Uterus (tissue), 4 donors: Measurements from ENCODE around the gene CBR1. TPM values are rescaled to one million over a fixed set of nuclear protein-coding genes. Genes with fewer than 3 reads are reported as not detected.

Experiments
- DNase-seq, 2 donors: peaks; one replicate each; pipeline ENCODE4 v3.0.0-alpha.2; 2019 to 2020
- H3K27ac ChIP-seq, 2 donors: fragments of 200-600 bp; sonication (generic); 1 replicate in 1 of 2; 2 replicates in 1 of 2; pipeline ENCODE4 v1.5.1; 2016 to 2018
- H3K27me3 ChIP-seq, 2 donors: fragments of 200-600 bp; sonication (generic); one replicate each; pipeline ENCODE4 v1.5.1; 2018 to 2019; ENCODE audit warnings: control low read depth in 1 of 2
- H3K36me3 ChIP-seq, 2 donors: fragments of 200-600 bp; sonication (generic); one replicate each; pipeline ENCODE4 v1.5.1; 2019; ENCODE audit warnings: control low read depth in 1 of 2
- H3K4me1 ChIP-seq, 2 donors: fragments of 200-600 bp; sonication (generic); one replicate each; pipeline ENCODE4 v1.5.1; 2018 to 2019; ENCODE audit warnings: control low read depth in 1 of 2
- H3K4me3 ChIP-seq, 2 donors: fragments of 200-600 bp; sonication (generic); 1 replicate in 1 of 2; 2 replicates in 1 of 2; pipeline ENCODE4 v1.5.1; 2018 to 2019; ENCODE audit warnings: mild to moderate bottlenecking in 1 of 2
- H3K9me3 ChIP-seq, 2 donors: fragments of 200-600 bp; sonication (generic); one replicate each; pipeline ENCODE4 v1.5.1; 2019; ENCODE audit warnings: control low read depth in 1 of 2
- POLR2A ChIP-seq, 2 donors: fragments of 450-650 bp; IDR thresholded peaks; one replicate each; pipeline ENCODE4 v1.6.1; 2016; ENCODE audit warnings: antibody characterized with exemption in 2 of 2, mild to moderate bottlenecking in 1 of 2, moderate library complexity in 1 of 2
- intact Hi-C: fragments of 100-400 bp; cut with DNase I; formaldehyde crosslinking; loops from one replicate; pipeline ENCODE4 v1.15.1; 2023; ENCODE audit warnings: low total_unique reads
- total RNA-seq, 4 donors: library from RNA; depleted of rRNA in 3 of 4; stranded (reverse); fragments of >200 nt in 3 of 4; gene quantifications; one replicate each; pipeline versions ENCODE4 v1.1.0 to v1.2.4, GENCODE V29; 2014 to 2023
- TF ChIP-seq, protein P1 (sequence below), 4 experiments: fragments of 200-600 bp in 2 of 4; fragments of 450-650 bp in 2 of 4; sonication (generic) in 2 of 4; IDR thresholded peaks; one replicate each; pipeline ENCODE4 v1.5.1; 2016 to 2019; ENCODE audit warnings: antibody characterized with exemption in 4 of 4, mild to moderate bottlenecking in 2 of 4, moderate library complexity in 1 of 4
- donor health status: DM: yes; HTN: yes; CAD: no.

The CBR1 gene
- total RNA-seq, 4 donors from 2014 or later = 35.7 to 152 (median 57.9) TPM

GRCh38 chr21:36039861-36040260 is 30.0 kb upstream of the CBR1 start:
- Histone ChIP-seq H3K9me3 (no peaks in the 10 kb centered on the region), H3K4me3 (no peak overlapping the region), H3K27ac (no peak overlapping the region), H3K36me3 (no peaks in the 10 kb centered on the region), H3K27me3 (no peaks in the 10 kb centered on the region), H3K4me1 (no peaks in the 10 kb centered on the region)
- intact Hi-C loops = no loop called here
- TF ChIP-seq, protein P1, sequence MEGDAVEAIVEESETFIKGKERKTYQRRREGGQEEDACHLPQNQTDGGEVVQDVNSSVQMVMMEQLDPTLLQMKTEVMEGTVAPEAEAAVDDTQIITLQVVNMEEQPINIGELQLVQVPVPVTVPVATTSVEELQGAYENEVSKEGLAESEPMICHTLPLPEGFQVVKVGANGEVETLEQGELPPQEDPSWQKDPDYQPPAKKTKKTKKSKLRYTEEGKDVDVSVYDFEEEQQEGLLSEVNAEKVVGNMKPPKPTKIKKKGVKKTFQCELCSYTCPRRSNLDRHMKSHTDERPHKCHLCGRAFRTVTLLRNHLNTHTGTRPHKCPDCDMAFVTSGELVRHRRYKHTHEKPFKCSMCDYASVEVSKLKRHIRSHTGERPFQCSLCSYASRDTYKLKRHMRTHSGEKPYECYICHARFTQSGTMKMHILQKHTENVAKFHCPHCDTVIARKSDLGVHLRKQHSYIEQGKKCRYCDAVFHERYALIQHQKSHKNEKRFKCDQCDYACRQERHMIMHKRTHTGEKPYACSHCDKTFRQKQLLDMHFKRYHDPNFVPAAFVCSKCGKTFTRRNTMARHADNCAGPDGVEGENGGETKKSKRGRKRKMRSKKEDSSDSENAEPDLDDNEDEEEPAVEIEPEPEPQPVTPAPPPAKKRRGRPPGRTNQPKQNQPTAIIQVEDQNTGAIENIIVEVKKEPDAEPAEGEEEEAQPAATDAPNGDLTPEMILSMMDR (IDR thresholded peaks at IDR 0.05) = no peak
- no peak for TF ChIP-seq POLR2A (IDR thresholded peaks at IDR 0.05)
- no peak for DNase-seq

DNA sequence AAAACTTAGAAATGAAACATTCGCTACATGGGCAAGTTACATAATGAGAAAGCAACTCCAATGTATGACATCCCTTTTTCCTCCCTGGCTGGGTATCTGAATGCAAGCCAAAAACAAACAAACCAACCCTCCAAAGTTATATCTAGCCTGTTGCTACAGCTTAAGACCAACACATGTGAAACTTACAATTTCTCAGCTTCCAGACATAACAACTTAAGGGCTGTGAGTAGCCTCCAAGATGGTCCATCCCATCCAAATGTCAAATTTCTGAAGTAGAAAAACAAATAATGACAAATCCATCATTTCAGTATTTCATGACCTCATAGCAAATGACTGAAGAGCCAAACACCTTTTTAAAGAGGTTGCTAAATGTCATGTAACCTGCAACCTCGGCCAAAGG is 29.4 kb upstream of the CBR1 start:
- Histone ChIP-seq H3K4me1 (no peaks in the 10 kb centered on the region), H3K4me3 (no peak overlapping the region), H3K27ac (no peak overlapping the region), H3K27me3 (no peaks in the 10 kb centered on the region), H3K9me3 (no peaks in the 10 kb centered on the region), H3K36me3 (no peaks in the 10 kb centered on the region)
- intact Hi-C loops = no loop called here
- DNase-seq = no peak
- TF ChIP-seq, protein P1 (IDR thresholded peaks at IDR 0.05) = no peak
- TF ChIP-seq POLR2A (IDR thresholded peaks at IDR 0.05) = no peak

GRCh38 chr21:36041910-36042309 is 27.9 kb upstream of the CBR1 start:
- Histone ChIP-seq H3K27ac (no peak overlapping the region), H3K4me1 (no peaks in the 10 kb centered on the region), H3K27me3 (no peaks in the 10 kb centered on the region), H3K36me3 (no peaks in the 10 kb centered on the region), H3K4me3 (no peak overlapping the region), H3K9me3 (no peaks in the 10 kb centered on the region)
- intact Hi-C loops = no loop called here
- TF ChIP-seq, protein P1 (IDR thresholded peaks at IDR 0.05) = no peak
- no peak for TF ChIP-seq POLR2A (IDR thresholded peaks at IDR 0.05)
- no peak for DNase-seq

DNA sequence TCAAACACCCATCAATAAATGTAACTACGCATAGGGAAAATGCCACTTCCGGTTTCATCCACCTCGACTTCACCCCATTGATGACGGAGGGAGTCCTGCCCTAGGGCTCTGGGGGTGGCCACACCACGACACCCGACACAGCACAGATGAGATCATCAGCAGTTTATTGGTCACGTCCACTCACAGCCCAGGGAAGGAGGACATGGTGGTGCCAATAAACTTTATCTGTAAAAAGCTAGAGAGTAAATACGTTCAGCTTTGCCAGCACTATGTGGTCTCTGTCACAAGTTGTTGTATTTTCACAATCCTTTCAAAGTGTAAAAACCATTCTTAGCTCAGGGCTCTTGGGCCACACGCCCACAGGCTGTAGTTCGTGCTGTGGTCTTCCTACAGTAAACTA is 25.8 kb upstream of the CBR1 start:
- Histone ChIP-seq H3K27me3 (no peaks in the 10 kb centered on the region), H3K4me1 (no peaks in the 10 kb centered on the region), H3K27ac (no peak overlapping the region), H3K36me3 (no peaks in the 10 kb centered on the region), H3K4me3 (no peak overlapping the region), H3K9me3 (no peaks in the 10 kb centered on the region)
- no peak for DNase-seq
- TF ChIP-seq POLR2A (IDR thresholded peaks at IDR 0.05) = no peak
- TF ChIP-seq, protein P1 (IDR thresholded peaks at IDR 0.05) = no peak
- intact Hi-C loops = no loop called here

GRCh38 chr21:36045993-36046392 is 23.8 kb upstream of the CBR1 start:
- Histone ChIP-seq H3K4me3 (no peak overlapping the region), H3K27me3 (no peaks in the 10 kb centered on the region), H3K4me1 (no peaks in the 10 kb centered on the region), H3K36me3 (no peaks in the 10 kb centered on the region), H3K9me3 (no peaks in the 10 kb centered on the region), H3K27ac (no peak overlapping the region)
- no peak for DNase-seq
- TF ChIP-seq, protein P1 (IDR thresholded peaks at IDR 0.05) = no peak
- no peak for TF ChIP-seq POLR2A (IDR thresholded peaks at IDR 0.05)
- intact Hi-C loops = no loop called here
